SJSA1 (cell line): ENCODE data around the gene ZSCAN5C. TPM values are rescaled to one million over a fixed set of nuclear protein-coding genes. Genes with fewer than 3 reads are reported as not detected.

Source experiments
- DNase-seq, 2 experiments: peaks; one replicate each; pipeline ENCODE4 v3.0.0-alpha.2; 2015 to 2020; ENCODE audit warnings: low spot score in 2 of 2, low read depth in 1 of 2
- H3K27ac ChIP-seq: fragments of 250-450 bp; sonication (Bioruptor Pico); 2 replicates; pipeline ENCODE4 v1.5.1; 2020; ENCODE audit warnings: mild to moderate bottlenecking, moderate library complexity
- H3K27me3 ChIP-seq: fragments of 250-450 bp; sonication (Bioruptor Pico); replicated peaks from 2 replicates; pipeline ENCODE4 v1.5.1; 2020; ENCODE audit warnings: mild to moderate bottlenecking, moderate library complexity
- H3K36me3 ChIP-seq: fragments of 250-450 bp; sonication (Bioruptor Pico); 2 replicates; pipeline ENCODE4 v1.5.1; 2020; ENCODE audit warnings: mild to moderate bottlenecking
- H3K4me1 ChIP-seq: fragments of 250-450 bp; sonication (Bioruptor Pico); replicated peaks from 2 replicates; pipeline ENCODE4 v1.6.1; 2021; ENCODE audit warnings: mild to moderate bottlenecking
- H3K4me3 ChIP-seq: fragments of 250-450 bp; sonication (Bioruptor Pico); 2 replicates; pipeline ENCODE4 v1.5.1; 2020; ENCODE audit warnings: mild to moderate bottlenecking
- H3K9me3 ChIP-seq: fragments of 250-450 bp; sonication (Bioruptor Pico); replicated peaks from 2 replicates; pipeline ENCODE4 v1.5.1; 2020; ENCODE audit warnings: mild to moderate bottlenecking
- total RNA-seq: library from RNA; depleted of rRNA; stranded (reverse); fragments of >200 nt; shearing (Covaris generic); gene quantifications from 2 replicates; pipeline ENCODE4 v1.2.3, GENCODE V29; 2014; rRNA removed

Gene ZSCAN5C, protein sequence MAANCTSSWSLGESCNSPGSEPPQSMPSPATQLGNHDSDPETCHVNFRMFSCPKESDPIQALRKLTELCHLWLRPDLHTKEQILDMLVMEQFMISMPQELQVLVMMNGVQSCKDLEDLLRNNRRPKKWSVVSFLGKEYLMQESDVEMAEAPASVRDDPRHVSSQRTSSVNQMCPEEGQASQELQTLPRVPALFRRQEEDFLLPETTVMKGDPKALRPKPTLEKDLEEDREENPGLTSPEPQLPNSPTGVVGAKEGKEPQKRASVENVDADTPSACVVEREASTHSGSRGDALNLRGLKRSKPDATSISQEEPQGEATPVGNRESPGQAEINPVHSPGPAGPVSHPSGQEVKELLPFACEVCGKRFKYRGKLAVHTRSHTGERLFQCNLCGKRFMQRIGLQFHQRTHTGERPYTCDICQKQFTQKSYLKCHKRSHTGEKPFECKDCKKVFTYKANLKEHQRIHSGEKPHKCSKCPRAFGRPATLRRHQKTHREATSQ
- not detected in 2 replicates for total RNA-seq

DNA sequence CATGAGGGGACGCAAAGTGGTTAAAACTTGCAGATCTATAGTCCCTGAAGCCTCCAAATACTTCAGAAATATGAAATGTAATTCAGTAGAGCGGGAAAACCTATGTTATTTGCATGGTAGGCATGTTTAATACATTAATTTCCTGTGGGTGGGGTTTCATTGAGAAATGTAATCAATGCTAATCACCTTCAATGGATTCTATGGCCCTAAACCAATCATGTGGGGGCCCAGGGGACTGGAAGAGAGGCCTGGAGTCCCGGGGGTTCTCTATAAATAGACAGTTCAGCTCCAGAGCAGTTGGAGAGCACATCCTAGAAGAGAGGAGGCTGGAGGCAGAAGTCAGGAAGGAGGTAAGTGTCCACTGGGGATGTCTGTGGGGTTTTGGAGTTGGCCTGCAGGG lies at the start of gene ZSCAN5C:
Gene ZSCAN5C (plus strand): TSS at position 301 of the 400 bp plus-strand sequence. CDS start 3,641 bp downstream, outside the sequence.
- H3K4me3 ChIP-seq, result no peak within 1 kb of the TSS
- DNase-seq, result no peak
- H3K27ac ChIP-seq, result no peak within 1 kb of the TSS
- 0 out of 2 replicates have a peak, but pooled peaks cover 3% of the 10 kb centered on the region for H3K9me3 ChIP-seq
- no peaks in the 10 kb centered on the region for H3K27me3 ChIP-seq
- H3K36me3 ChIP-seq, result no peaks in the 10 kb centered on the region
- H3K4me1 ChIP-seq, result no peaks in the 10 kb centered on the region

DNA sequence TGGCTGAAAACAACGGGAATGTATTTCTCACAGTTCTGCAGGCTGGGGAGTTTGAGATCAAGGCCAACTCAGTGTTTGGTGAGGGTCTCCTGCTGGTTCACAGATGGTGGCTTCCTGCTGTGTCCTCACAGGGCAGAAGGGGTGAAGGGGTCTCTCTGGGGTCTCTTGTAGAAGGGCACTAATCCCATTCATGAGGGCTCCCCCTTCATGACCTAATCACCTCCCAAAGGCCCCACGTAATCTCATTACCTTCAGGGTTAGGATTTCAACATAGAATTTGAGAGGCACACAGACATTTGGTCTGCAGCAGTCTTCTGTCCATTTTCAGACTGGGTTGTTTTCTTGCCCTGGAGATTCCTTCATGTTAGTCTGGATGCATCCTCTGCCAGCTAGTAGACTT lies 49.4 kb upstream of the ZSCAN5C start:
- no peaks in the 10 kb centered on the region; the same call in 1 of the 2 replicates for H3K9me3 ChIP-seq
- DNase-seq, result no peak
- H3K36me3 ChIP-seq, result peaks cover 24% of the 10 kb centered on the region
- H3K4me1 ChIP-seq, result no peaks in the 10 kb centered on the region
- H3K4me3 ChIP-seq, result no peak overlapping the region
- no peaks in the 10 kb centered on the region for H3K27me3 ChIP-seq
- H3K27ac ChIP-seq, result no peak overlapping the region

DNA sequence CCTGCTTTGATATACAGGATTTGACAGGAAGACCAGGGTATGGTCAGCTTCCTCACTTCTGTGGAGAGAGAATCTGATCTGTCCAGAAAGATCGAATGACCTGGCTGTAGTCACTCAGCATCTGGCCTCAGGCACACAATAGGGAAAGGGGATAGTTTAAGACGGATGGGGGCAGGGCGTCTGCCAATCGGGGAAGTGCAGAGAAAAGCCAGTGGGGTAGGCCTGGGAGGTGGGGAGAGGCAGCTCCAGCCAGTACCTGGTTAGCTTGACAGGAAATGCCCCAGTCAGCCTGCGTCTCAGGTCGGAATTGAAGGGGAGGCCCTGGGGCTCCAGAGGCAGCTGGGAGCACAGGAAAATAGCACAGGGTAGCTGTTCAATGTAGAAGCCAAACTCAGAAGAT lies 48.6 kb upstream of the ZSCAN5C start:
- Histone ChIP-seq H3K4me1 (no peaks in the 10 kb centered on the region), H3K36me3 (peaks cover 19% of the 10 kb centered on the region), H3K27ac (no peak overlapping the region), H3K27me3 (no peaks in the 10 kb centered on the region), H3K9me3 (no peaks in the 10 kb centered on the region; the same call in 1 of the 2 replicates), H3K4me3 (no peak overlapping the region)
- DNase-seq, result no peak

DNA sequence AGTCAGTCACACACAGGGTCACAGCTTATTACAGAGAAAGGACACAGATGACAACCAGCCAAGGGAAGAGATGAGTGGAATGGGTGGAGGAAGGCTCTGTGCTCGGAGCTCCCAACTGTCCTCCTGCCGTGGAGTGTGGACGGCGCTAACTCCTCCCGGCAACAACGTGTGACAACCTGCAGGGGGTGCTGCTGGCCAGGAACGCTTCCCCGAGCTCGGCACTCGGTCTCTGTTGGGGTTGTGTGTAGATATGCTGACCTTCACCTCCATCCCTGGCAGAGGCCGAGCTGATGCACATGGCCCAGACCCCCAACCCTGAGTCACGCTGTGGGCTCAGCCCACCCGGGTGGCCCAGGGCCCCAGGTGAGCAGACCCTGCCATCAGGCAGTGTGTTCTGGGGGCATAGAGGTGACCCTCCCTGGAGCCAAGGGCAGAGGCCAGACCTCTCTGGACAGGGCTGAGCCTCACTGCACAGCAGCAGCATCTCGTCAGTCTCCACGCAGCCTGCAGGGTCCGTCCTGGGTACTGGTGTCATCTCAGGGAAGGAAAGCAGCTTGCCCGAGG lies 46.9 kb upstream of the ZSCAN5C start:
- peaks cover 19% of the 10 kb centered on the region for H3K36me3 ChIP-seq
- no peak for DNase-seq
- no peaks in the 10 kb centered on the region for H3K9me3 ChIP-seq
- no peaks in the 10 kb centered on the region for H3K27me3 ChIP-seq
- no peaks in the 10 kb centered on the region for H3K4me1 ChIP-seq
- no peak overlapping the region for H3K4me3 ChIP-seq
- H3K27ac ChIP-seq, result no peak overlapping the region

DNA sequence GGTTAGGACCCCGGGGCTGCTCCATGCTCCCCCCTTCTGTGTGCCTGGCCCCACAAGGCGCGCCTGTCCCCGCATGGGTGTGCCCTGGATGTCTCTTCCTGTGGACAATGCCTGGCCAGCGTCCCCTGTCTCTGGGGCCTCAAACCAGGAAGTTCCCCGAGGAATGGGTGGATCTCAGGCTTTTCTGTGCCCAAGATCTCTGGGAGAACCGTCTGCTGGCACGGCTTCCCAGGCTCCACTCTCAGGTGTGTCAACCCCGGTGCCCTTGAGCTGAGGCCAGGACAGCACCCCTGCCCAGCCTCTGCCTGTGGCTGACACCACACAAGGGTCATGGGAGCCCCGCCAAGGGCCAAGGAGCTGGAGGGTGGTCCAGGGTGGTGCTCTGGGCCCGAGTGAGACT lies 45.3 kb upstream of the ZSCAN5C start:
- no peaks in the 10 kb centered on the region for H3K4me1 ChIP-seq
- no peaks in the 10 kb centered on the region for H3K9me3 ChIP-seq
- peaks cover 21% of the 10 kb centered on the region for H3K36me3 ChIP-seq
- no peak overlapping the region for H3K27ac ChIP-seq
- no peak overlapping the region for H3K4me3 ChIP-seq
- H3K27me3 ChIP-seq, result no peaks in the 10 kb centered on the region
- no peak for DNase-seq

DNA sequence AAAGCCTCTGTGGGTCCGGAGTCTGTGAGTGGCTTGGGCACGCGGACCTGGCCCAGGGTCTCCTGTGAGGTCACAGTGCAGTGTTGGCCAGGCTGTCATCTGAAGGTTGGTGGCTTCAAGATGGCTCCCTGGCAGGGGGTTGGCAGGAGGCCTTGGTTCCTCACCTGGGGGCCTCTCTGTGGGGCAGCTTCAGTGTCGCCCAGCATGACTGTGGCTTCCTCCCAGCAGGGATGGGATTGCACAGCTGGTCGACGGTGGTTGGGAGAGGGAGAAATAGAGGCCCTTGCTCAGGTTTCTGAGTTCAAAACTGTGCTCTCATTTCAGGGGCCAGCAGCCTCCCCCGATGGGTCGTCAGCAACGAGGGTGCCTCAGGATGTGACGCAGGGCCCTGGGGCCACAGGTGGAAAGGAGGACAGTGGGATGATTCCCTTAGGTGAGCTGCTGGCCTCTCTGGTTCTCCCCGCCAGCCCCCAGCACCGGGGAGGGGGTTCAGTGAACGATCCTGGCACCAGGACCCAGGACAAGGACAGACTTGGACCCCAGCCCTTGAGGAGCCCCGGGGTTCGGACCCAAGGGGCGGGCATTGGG lies 43.8 kb upstream of the ZSCAN5C start:
- no peak overlapping the region for H3K27ac ChIP-seq
- DNase-seq, result no peak
- no peaks in the 10 kb centered on the region for H3K9me3 ChIP-seq
- H3K4me3 ChIP-seq, result no peak overlapping the region
- H3K36me3 ChIP-seq, result peaks cover 21% of the 10 kb centered on the region
- H3K4me1 ChIP-seq, result no peaks in the 10 kb centered on the region
- H3K27me3 ChIP-seq, result no peaks in the 10 kb centered on the region

DNA sequence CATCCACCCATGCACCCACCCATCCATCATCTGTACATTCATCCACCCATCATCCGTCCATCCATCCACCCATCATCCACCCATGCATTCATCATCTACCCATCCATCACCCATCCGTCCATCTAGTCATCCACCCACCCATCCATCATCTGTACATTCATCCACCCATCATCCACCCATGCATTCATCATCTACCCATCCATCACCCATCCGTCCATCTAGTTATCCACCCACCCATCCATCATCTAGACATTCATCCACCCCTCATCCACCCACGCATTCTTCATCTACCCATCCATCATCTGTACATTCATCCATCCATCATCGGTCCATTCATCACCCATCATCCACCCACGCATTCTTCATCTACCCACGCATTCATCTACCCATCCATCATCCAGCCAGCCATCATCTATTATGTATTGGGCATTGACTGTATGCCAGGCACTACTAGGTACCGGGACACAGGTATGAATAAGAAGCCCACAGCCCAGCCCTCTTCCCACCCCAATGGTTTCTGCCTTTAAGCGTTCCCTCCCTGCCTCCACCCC lies 43.0 kb upstream of the ZSCAN5C start:
- peaks cover 21% of the 10 kb centered on the region for H3K36me3 ChIP-seq
- DNase-seq, result no peak
- H3K27me3 ChIP-seq, result no peaks in the 10 kb centered on the region
- no peak overlapping the region for H3K4me3 ChIP-seq
- H3K4me1 ChIP-seq, result no peaks in the 10 kb centered on the region
- H3K9me3 ChIP-seq, result no peaks in the 10 kb centered on the region
- no peak overlapping the region for H3K27ac ChIP-seq

DNA sequence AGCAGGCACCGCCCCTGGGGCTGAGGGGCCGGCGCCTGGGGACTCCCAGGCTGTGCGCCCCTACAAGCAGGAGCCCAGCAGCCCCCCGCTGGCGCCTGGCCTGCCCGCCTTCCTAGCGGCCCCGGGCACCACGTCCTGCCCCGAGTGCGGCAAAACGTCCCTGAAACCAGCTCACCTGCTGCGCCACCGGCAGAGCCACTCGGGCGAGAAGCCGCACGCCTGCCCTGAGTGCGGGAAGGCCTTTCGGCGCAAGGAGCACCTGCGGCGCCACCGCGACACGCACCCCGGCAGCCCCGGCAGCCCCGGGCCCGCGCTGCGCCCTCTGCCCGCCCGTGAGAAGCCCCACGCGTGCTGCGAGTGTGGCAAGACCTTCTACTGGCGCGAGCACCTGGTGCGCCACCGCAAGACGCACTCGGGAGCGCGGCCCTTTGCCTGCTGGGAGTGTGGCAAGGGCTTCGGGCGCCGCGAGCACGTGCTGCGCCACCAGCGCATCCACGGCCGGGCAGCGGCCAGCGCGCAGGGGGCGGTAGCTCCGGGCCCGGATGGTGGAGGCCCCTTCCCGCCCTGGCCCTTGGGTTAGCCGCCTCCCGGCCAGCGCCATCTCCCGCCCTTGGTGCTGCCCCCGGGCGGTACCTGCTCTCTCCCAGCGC lies 42.3 kb upstream of the ZSCAN5C start:
- no peaks in the 10 kb centered on the region for H3K4me1 ChIP-seq
- peaks cover 21% of the 10 kb centered on the region for H3K36me3 ChIP-seq
- H3K9me3 ChIP-seq, result no peaks in the 10 kb centered on the region
- DNase-seq, result no peak
- no peaks in the 10 kb centered on the region for H3K27me3 ChIP-seq
- no peak overlapping the region for H3K4me3 ChIP-seq
- no peak overlapping the region for H3K27ac ChIP-seq

DNA sequence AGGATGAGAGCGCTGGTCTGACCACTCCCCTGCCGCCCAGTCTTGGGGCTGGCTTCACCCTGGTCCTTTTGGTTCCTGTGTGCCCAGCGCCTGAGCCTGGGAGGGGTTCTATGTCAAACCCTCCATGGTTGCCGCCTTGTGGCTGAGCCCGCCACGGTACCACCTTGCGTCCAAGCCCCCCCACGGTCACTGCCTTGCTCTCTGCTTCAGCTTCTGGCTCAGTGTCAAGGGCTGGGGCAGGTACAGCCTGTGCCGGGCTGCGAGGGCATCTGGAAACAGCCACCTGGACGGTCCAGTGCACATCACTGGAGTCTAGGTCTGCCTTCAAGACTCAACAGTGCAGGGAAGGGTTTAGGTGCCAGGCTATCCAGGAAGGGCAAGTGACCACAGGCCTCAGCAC lies 40.5 kb upstream of the ZSCAN5C start:
- Histone ChIP-seq H3K27me3 (no peaks in the 10 kb centered on the region), H3K4me3 (no peak overlapping the region), H3K36me3 (peaks cover 13% of the 10 kb centered on the region), H3K9me3 (no peaks in the 10 kb centered on the region), H3K4me1 (no peaks in the 10 kb centered on the region), H3K27ac (no peak overlapping the region)
- DNase-seq, result no peak

DNA sequence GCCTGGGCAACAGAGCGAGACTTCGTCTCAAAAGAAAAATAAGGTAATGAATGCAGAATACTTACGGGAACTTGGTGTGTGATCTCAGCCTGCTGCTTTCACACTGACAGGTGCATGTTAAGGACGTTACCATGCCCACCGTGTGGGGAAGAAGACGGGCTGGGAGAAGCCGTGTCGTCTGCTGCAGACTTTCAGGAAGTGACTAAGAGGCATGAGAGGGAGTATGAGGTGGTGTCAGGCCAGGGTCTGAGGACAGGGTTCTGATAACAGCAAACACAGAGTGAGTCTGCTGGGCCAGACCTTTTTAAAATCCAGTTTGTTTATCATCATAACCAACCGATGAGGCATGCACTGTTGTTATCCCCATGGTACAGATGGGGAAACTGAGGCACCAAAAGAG lies 39.8 kb upstream of the ZSCAN5C start:
- Histone ChIP-seq H3K27me3 (no peaks in the 10 kb centered on the region), H3K4me3 (no peak overlapping the region), H3K4me1 (no peaks in the 10 kb centered on the region), H3K9me3 (no peaks in the 10 kb centered on the region), H3K36me3 (peaks cover 13% of the 10 kb centered on the region), H3K27ac (no peak overlapping the region)
- DNase-seq, result no peak

DNA sequence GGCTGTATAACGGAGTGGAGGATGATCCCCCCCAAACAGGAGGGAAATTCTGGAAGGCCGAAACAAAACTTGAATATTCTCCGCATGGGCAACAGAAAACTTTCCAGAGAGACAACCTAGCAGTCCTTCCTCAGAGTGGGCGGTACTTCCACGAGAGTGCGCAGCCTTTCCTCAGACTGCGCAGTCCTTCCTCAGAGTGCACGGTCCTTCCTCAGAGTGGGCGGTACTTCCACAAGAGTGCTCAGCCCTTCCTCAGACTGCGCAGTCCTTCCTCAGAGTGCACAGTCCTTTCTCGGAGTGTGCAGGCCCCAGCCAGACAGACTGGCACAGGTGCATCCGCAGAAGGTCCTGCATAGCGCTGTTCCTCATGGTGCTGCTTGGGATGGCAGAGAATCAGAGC lies 39.0 kb upstream of the ZSCAN5C start:
- Histone ChIP-seq H3K9me3 (no peaks in the 10 kb centered on the region), H3K27ac (no peak overlapping the region), H3K4me1 (no peaks in the 10 kb centered on the region), H3K27me3 (no peaks in the 10 kb centered on the region), H3K36me3 (peaks cover 13% of the 10 kb centered on the region), H3K4me3 (no peak overlapping the region)
- no peak for DNase-seq

DNA sequence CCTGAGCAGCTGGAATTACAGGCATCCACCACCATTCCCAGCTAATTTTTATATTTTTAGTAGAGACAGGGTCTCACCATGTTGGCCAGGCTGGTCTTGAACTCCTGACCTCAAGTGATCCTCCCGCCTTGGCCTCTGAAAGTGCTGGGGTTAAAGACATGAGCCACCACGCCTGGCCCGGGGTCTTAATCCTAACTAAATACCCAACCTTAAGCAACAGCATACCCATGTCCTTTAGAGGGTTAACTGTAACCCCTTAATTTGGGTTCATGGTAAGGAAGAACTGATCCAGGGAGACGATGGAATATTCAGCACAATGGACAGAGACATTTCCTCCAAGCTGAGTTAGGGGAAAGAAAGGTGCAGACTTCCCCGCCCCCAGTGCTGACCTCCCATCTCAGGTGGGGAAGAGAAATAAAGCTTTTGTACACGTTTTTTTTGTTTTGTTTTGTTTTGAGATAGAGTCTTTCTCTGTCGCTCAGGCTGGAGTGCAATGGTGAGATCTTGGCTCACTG lies 35.0 kb upstream of the ZSCAN5C start:
- Histone ChIP-seq H3K27ac (no peak overlapping the region), H3K9me3 (no peaks in the 10 kb centered on the region)
- no peak for DNase-seq

DNA sequence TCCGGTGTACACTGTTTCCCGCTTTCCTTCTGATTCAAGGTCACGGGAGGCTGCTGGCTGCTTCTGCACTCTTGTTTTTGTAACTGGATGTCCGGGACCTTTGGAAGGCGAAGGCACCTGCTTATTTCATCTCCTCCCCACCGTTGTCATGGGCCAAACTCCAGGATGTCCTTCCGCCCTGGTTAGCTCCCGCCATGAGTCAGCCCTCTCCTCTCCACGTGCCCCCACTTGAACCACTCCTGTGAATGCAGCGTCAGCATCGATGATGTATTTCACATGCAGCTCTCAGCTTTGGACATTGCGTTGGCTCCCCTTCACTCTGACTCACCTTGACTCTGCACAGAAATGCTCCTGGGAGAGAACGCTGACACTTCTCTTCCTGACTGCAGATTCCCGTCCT lies 31.8 kb upstream of the ZSCAN5C start:
- Histone ChIP-seq H3K4me1 (no peaks in the 10 kb centered on the region), H3K27me3 (no peaks in the 10 kb centered on the region)
- no peak for DNase-seq

More for the DNA sequence above, 35.0 kb upstream of the ZSCAN5C start:
- H3K27me3 ChIP-seq, result no peaks in the 10 kb centered on the region
- no peaks in the 10 kb centered on the region for H3K36me3 ChIP-seq
- H3K4me1 ChIP-seq, result no peaks in the 10 kb centered on the region
- H3K4me3 ChIP-seq, result no peak overlapping the region

More for the DNA sequence above, 31.8 kb upstream of the ZSCAN5C start:
- H3K9me3 ChIP-seq, result no peaks in the 10 kb centered on the region
- no peak overlapping the region for H3K27ac ChIP-seq
- H3K36me3 ChIP-seq, result no peaks in the 10 kb centered on the region
- no peak overlapping the region for H3K4me3 ChIP-seq
